GM10248 (cell line): Measurements from ENCODE around the gene DKK3.

Experiments
- CTCF ChIA-PET: fragments of 300-600 bp; sonication (Branson Sonifier 250); formaldehyde crosslinking; extraction: SDS; loops from one replicate; lab custom pipeline; 2021; ENCODE audit warnings: antibody characterized with exemption; lab: Yijun Ruan, JAX
- POLR2A ChIA-PET: fragments of 350-650 bp; sonication (Branson Sonifier 250); formaldehyde crosslinking; extraction: SDS; loops from one replicate; lab custom pipeline; 2020; ENCODE audit warnings: antibody characterized with exemption; lab: Yijun Ruan, JAX
- DNase-seq: peaks from one replicate; pipeline ENCODE4 v3.0.0; 2012; ENCODE audit errors: extremely low spot score
- TF ChIP-seq, protein P1 (sequence below): IDR thresholded peaks from 2 replicates; pipeline ENCODE4 v1.5.1; 2012; ENCODE audit warnings: mild to moderate bottlenecking, low read depth; ENCODE audit errors: extremely low read depth, missing control alignments, control extremely low read depth

Gene DKK3

DNA sequence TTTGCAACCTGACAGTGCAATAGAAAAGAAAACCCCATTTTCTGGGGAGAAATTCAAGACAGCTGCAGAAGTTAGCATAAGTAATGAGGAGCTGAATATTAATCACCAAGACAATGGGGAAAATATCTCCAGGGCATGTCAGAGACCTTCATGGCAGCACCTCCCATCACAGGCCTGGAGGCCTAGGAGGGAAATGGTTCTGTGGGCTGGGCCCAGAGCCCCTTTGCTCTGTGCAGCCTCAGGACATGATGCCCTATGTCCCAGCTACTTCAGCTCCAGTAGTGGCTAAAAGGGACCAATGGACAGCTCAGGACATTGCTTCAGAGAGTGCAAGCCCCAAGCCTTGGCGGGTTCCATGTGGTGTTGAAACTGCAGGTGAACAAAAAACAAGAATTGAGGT lies 14.6 kb upstream of the DKK3 start:
- ChIA-PET CTCF (interaction anchor here (1.1 to 1.4 kb wide), 2 partner anchors 21 to 236 kb away, joined by 3 read pairs; no protein-coding TSS in a partner anchor), POLR2A (no interaction called here)
- TF ChIP-seq, protein P1, sequence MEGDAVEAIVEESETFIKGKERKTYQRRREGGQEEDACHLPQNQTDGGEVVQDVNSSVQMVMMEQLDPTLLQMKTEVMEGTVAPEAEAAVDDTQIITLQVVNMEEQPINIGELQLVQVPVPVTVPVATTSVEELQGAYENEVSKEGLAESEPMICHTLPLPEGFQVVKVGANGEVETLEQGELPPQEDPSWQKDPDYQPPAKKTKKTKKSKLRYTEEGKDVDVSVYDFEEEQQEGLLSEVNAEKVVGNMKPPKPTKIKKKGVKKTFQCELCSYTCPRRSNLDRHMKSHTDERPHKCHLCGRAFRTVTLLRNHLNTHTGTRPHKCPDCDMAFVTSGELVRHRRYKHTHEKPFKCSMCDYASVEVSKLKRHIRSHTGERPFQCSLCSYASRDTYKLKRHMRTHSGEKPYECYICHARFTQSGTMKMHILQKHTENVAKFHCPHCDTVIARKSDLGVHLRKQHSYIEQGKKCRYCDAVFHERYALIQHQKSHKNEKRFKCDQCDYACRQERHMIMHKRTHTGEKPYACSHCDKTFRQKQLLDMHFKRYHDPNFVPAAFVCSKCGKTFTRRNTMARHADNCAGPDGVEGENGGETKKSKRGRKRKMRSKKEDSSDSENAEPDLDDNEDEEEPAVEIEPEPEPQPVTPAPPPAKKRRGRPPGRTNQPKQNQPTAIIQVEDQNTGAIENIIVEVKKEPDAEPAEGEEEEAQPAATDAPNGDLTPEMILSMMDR, result no peak
- DNase-seq, result no peak

DNA sequence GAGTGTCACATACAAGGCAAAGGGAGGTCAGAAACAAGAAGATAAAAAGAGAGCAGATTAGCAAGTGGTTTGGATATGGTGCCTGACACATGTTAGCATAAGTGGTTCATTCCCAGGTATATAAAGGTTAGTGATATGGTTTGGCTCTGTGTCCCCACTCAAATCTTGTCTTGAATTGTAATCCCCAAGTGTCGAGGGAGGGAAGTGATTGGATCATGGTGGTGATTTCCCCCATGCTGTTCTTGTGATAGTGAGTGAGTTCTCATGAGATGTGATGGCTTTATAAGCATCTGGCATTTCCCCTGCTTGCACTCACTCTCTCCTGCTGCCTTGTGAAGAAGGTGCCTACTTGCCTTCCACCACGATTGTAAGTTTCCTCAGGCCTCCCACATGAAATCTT lies 12.1 kb upstream of the DKK3 start:
- CTCF ChIA-PET, result no interaction called here
- DNase-seq, result no peak
- POLR2A ChIA-PET, result no interaction called here
- TF ChIP-seq, protein P1, result no peak

DNA sequence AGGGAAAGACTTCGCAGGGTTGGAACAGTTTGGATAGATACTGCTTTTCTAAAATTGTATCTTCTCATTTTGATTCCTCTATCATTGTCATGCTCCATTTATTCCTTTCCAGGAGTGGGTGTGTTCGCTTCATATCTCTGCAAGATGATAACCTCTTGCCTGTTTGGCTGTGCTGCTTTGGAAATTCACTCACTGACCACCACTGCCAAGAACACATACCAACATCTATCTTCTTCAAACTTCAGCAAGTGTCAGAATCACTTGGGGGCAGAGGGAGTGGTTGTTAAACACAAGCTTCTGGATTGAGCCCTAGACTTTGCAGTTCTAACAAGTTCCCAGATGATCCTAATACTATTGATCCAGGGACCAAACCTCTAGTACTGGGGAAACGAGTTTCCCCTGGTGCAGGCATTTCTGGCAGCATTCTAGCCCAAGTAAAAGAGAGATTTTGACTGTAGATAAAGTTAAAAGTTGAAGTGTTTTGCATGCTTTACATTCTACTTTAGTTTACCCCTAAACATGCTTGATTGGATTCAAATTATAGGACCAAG lies 11.5 kb upstream of the DKK3 start:
- POLR2A ChIA-PET, result no interaction called here
- TF ChIP-seq, protein P1, result no peak
- CTCF ChIA-PET, result no interaction called here
- no peak for DNase-seq

DNA sequence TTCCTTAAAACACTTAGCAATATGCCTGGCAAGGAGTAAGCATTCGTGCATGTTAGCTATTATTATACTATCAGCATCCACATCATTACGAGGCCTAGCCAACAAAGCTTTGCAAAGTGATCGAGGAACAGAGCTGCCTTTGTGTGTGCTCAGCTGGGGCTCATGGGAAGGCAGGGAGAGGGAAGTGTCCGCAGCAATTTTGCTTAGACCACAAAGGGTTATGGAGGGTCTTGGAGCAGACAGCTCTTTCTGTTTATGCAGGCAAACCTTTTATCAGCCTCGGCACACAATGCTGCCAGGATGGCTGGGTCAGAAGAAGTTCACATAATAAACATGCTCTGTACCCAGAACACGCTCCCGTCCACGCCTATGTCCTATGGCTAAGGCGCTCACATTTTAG lies 10.9 kb upstream of the DKK3 start:
- TF ChIP-seq, protein P1, result no peak
- DNase-seq, result no peak
- POLR2A ChIA-PET, result no interaction called here
- CTCF ChIA-PET, result interaction anchor here (0.9 kb wide), 1 partner anchor 291 kb away, joined by 3 read pairs; no protein-coding TSS in a partner anchor

DNA sequence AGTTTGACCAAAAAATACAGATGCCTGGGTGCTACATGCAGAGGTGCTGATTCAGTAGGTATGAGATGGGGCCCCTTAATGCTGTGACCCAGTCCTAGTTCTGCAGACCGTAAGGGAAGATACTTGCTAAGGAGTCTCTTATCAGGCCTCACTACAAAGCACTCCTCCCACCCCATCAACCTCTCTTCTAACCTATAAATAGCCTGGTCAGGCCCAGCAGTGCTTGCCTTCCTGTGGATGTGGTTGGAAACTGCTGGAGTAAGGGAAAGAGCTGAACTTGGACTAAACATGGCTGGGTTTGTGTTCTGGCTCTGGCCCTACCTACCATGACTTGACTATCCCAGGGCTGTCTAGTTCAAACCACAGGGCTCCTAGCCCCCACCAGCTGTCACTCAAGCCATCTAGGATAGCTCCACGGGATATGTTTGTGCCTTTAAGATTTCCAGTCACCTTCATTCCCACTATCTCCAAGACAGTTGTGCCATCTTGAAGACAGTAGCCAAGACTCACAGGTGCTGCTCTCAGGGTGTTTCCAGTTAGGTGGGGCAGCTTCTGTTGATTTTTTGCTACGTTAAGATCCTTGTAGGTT lies 9.5 kb upstream of the DKK3 start:
- no peak for DNase-seq
- POLR2A ChIA-PET, result no interaction called here
- TF ChIP-seq, protein P1, result no peak
- CTCF ChIA-PET, result no interaction called here

DNA sequence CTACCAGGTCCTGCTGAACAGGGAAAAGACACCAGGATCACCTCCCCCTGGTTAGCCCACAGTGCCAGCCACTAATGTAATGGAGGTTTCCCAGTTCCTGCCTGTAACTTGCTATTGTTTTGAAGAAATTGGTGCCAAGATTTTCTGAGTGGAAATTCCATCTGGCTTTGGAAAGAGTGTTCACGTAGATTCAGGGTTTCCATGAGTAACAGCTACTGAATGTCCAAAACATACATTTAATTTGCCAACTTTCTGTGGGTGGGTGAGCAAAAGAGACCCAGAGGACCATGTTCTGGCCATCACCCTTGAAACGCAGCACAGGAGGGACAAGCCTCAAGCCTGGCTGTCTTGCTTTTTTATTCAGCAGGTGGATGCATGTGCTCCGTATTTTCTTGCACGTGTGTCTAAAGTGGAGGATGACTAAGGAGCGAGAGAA lies 8.8 kb upstream of the DKK3 start:
- ChIA-PET POLR2A (no interaction called here), CTCF (no interaction called here)
- no peak for DNase-seq
- TF ChIP-seq, protein P1, result no peak
